HG03039 (cell line): ENCODE data around the gene TOX2.

Experiments
- ATAC-seq: cut with Tn5 transposase; IDR thresholded peaks from one replicate; pipeline ENCODE4 v1.9.1; 2021; ENCODE audit warnings: mild to moderate bottlenecking, moderate library complexity; ENCODE audit not compliant: unreplicated experiment

TOX2 gene

GRCh38 chr20:43955750-43956191 lies 41.1 kb downstream of the TOX2 start:
- ATAC-seq: no peak

GRCh38 chr20:43957392-43957791 lies 42.7 kb downstream of the TOX2 start:
- ATAC-seq: no peak

- ATAC-seq: no peak
Measured at GRCh38 chr20:43958626-43959025, 44.0 kb downstream of the TOX2 start.

GRCh38 chr20:43959079-43959919 lies 44.6 kb downstream of the TOX2 start:
- no peak for ATAC-seq

GRCh38 chr20:43959920-43960227 lies 45.2 kb downstream of the TOX2 start:
- no peak for ATAC-seq

- no peak for ATAC-seq
Measured at GRCh38 chr20:43960231-43960630, 45.6 kb downstream of the TOX2 start.

- ATAC-seq: no peak
Measured at GRCh38 chr20:43961116-43961515, 46.5 kb downstream of the TOX2 start.

GRCh38 chr20:43961541-43962471 lies 47.2 kb downstream of the TOX2 start:
- no peak for ATAC-seq

GRCh38 chr20:43962530-43962929 lies 47.9 kb downstream of the TOX2 start:
- no peak for ATAC-seq

GRCh38 chr20:43963233-43963632 lies 48.6 kb downstream of the TOX2 start:
- no peak for ATAC-seq

GRCh38 chr20:43963872-43964791 lies 49.5 kb downstream of the TOX2 start:
- ATAC-seq: no peak

- no peak for ATAC-seq
Measured at GRCh38 chr20:43968341-43969000, 53.8 kb downstream of the TOX2 start.

- no peak for ATAC-seq
Measured at GRCh38 chr20:43969028-43969447, 54.4 kb downstream of the TOX2 start.

GRCh38 chr20:43969501-43970182 lies 55.0 kb downstream of the TOX2 start:
- no peak for ATAC-seq

- no peak for ATAC-seq
Measured at GRCh38 chr20:43971267-43971666, 56.6 kb downstream of the TOX2 start.

GRCh38 chr20:43972051-43972450 lies 57.4 kb downstream of the TOX2 start:
- no peak for ATAC-seq

- no peak for ATAC-seq
Measured at GRCh38 chr20:43972692-43973091, 58.0 kb downstream of the TOX2 start.

- ATAC-seq: no peak
Measured at GRCh38 chr20:43973231-43973630, 58.6 kb downstream of the TOX2 start.

GRCh38 chr20:43973671-43974450 lies 59.2 kb downstream of the TOX2 start:
- no peak for ATAC-seq
